Retinal pigment epithelial cell (primary cell): ENCODE measurements around the gene RANBP3.
A peak's percentile ranks its signal among the peaks of the same experiment; 100 is the strongest.
"Not testable (repeated sequence)": the region's sequence is repeated elsewhere in the genome, so short reads cannot be mapped to it uniquely, and the experiment has no call there.

Experiments used
- DNase-seq: peaks from one replicate; pipeline ENCODE4 v3.0.0-alpha.2; 2010; ENCODE audit warnings: low read depth
- H3K4me3 ChIP-seq: 2 replicates; pipeline ENCODE4 v1.5.1; 2011; ENCODE audit warnings: mild to moderate bottlenecking, low read length, control low read depth, moderate library complexity
- CTCF ChIP-seq: conservative IDR thresholded peaks from 2 replicates; pipeline ENCODE4 v1.5.1; 2011; ENCODE audit warnings: low read depth, low read length, control low read depth, inconsistent platforms

Gene RANBP3

GRCh38 chr19:5889288-5889971, 88.5 kb downstream of the RANBP3 start:
- H3K4me3 ChIP-seq, result no peak overlapping the region
- no peak for DNase-seq
- TF ChIP-seq CTCF, result no peak

GRCh38 chr19:5884065-5884811, 93.7 kb downstream of the RANBP3 start:
- H3K4me3 ChIP-seq, DNase-seq: not testable (repeated sequence)

- not testable (repeated sequence) for H3K4me3 ChIP-seq, DNase-seq
Observed at GRCh38 chr19:5883157-5883873, 94.6 kb downstream of the RANBP3 start.

GRCh38 chr19:5882421-5882968, 95.4 kb downstream of the RANBP3 start:
- H3K4me3 ChIP-seq, result no peak overlapping the region

GRCh38 chr19:5881543-5882299, 96.2 kb downstream of the RANBP3 start:
- DNase-seq, result no peak
- TF ChIP-seq CTCF, result no peak
- H3K4me3 ChIP-seq, result no peak overlapping the region

More at GRCh38 chr19:5882421-5882968, 95.4 kb downstream of the RANBP3 start:
- TF ChIP-seq CTCF, result no peak
- no peak for DNase-seq

- peak; percentile 21 for DNase-seq
- no peak for TF ChIP-seq CTCF
- H3K4me3 ChIP-seq, result no peak overlapping the region
Observed at GRCh38 chr19:5880604-5881078, 97.3 kb downstream of the RANBP3 start.

GRCh38 chr19:5880196-5880595, 97.7 kb downstream of the RANBP3 start:
- no peak for TF ChIP-seq CTCF
- no peak overlapping the region for H3K4me3 ChIP-seq
- DNase-seq, result no peak
